Suprapubic skin (tissue), 4 donors: ENCODE data around the gene CYP2E1.
"Not testable (repeated sequence)": the region's sequence is repeated elsewhere in the genome, so short reads cannot be mapped to it uniquely, and the experiment has no call there.

Source experiments
- POLR2A ChIP-seq, 2 donors: fragments of 450-650 bp; IDR thresholded peaks; one replicate each; pipeline ENCODE4 v1.6.1; 2017; ENCODE audit warnings: antibody characterized with exemption in 2 of 2, mild to moderate bottlenecking in 2 of 2, moderate library complexity in 2 of 2
- POLR2AphosphoS5 ChIP-seq, 3 donors: sonication (generic); formaldehyde crosslinking; IDR thresholded peaks; one replicate each; pipeline ENCODE4 v1.6.1; 2017; ENCODE audit warnings: antibody characterized with exemption in 3 of 3
- TF ChIP-seq, protein P1 (sequence below), 2 donors: fragments of 200-600 bp in 1 of 2; fragments of 450-650 bp in 1 of 2; sonication (generic) in 1 of 2; IDR thresholded peaks; one replicate each; pipeline ENCODE4 v1.5.1; 2016 to 2019; ENCODE audit warnings: antibody characterized with exemption in 2 of 2, mild to moderate bottlenecking in 1 of 2, moderate library complexity in 1 of 2

DNA sequence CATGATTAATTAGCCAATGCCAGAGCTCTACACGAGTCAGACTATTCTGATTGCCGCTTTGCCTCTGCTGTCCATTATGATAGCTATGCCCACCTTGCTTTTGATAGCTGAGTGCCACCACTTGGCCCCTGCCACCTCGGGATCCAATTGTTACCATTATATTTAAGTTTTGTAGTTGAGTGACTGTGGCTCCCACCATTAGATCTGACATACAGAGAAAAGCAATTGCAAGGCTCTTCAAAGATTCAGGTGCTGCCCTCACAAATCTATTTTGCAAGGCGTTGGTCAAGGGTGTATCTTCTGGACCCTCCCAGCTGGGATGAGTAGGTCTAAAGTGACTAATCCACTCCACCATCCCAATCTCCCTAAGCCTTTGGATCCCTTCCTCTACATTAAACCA is 26.3 kb upstream of the CYP2E1 start:
- TF ChIP-seq, protein P1, sequence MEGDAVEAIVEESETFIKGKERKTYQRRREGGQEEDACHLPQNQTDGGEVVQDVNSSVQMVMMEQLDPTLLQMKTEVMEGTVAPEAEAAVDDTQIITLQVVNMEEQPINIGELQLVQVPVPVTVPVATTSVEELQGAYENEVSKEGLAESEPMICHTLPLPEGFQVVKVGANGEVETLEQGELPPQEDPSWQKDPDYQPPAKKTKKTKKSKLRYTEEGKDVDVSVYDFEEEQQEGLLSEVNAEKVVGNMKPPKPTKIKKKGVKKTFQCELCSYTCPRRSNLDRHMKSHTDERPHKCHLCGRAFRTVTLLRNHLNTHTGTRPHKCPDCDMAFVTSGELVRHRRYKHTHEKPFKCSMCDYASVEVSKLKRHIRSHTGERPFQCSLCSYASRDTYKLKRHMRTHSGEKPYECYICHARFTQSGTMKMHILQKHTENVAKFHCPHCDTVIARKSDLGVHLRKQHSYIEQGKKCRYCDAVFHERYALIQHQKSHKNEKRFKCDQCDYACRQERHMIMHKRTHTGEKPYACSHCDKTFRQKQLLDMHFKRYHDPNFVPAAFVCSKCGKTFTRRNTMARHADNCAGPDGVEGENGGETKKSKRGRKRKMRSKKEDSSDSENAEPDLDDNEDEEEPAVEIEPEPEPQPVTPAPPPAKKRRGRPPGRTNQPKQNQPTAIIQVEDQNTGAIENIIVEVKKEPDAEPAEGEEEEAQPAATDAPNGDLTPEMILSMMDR (IDR thresholded peaks at IDR 0.05) = not testable (repeated sequence)
- not testable (repeated sequence) for TF ChIP-seq POLR2A, POLR2AphosphoS5 (IDR thresholded peaks at IDR 0.05)
